HG03064 (cell line): ENCODE results near the gene JAG2.

Experiments
- ATAC-seq: cut with Tn5 transposase; IDR thresholded peaks from one replicate; pipeline ENCODE4 v1.9.1; 2021; ENCODE audit warnings: low read depth; ENCODE audit not compliant: unreplicated experiment

The JAG2 gene

GRCh38 chr14:105204206-105204930 is 35.8 kb upstream of the JAG2 start:
- no peak for ATAC-seq

GRCh38 chr14:105203701-105204100 is 35.1 kb upstream of the JAG2 start:
- no peak for ATAC-seq

GRCh38 chr14:105203057-105203531 is 34.5 kb upstream of the JAG2 start:
- ATAC-seq = no peak

- no peak for ATAC-seq
Measured at GRCh38 chr14:105201925-105202513, 33.4 kb upstream of the JAG2 start.

- ATAC-seq = no peak
Measured at GRCh38 chr14:105201156-105201924, 32.8 kb upstream of the JAG2 start.

GRCh38 chr14:105200641-105201040 is 32.1 kb upstream of the JAG2 start:
- no peak for ATAC-seq

- ATAC-seq = no peak
Measured at GRCh38 chr14:105200074-105200473, 31.5 kb upstream of the JAG2 start.

GRCh38 chr14:105199093-105199492 is 30.5 kb upstream of the JAG2 start:
- ATAC-seq = no peak

GRCh38 chr14:105198588-105198987 is 30.0 kb upstream of the JAG2 start:
- no peak for ATAC-seq

- no peak for ATAC-seq
Measured at GRCh38 chr14:105197211-105197641, 28.6 kb upstream of the JAG2 start.

GRCh38 chr14:105196265-105196960 is 27.8 kb upstream of the JAG2 start:
- no peak for ATAC-seq

GRCh38 chr14:105195522-105196264 is 27.1 kb upstream of the JAG2 start:
- ATAC-seq = no peak

GRCh38 chr14:105195051-105195450 is 26.5 kb upstream of the JAG2 start:
- ATAC-seq = no peak

GRCh38 chr14:105193916-105194782 is 25.6 kb upstream of the JAG2 start:
- no peak for ATAC-seq

GRCh38 chr14:105192866-105193731 is 24.5 kb upstream of the JAG2 start:
- no peak for ATAC-seq

GRCh38 chr14:105187935-105188524 is 19.5 kb upstream of the JAG2 start:
- no peak for ATAC-seq

- no peak for ATAC-seq
Measured at GRCh38 chr14:105187116-105187515, 18.5 kb upstream of the JAG2 start.

GRCh38 chr14:105185973-105186372 is 17.4 kb upstream of the JAG2 start:
- no peak for ATAC-seq
